Body of pancreas (tissue), 4 donors: ENCODE data around the gene DERL3. TPM values are rescaled to one million over a fixed set of nuclear protein-coding genes. Genes with fewer than 3 reads are reported as not detected.
A peak's percentile ranks its signal among the peaks of the same experiment; 100 is the strongest.

Experiments used
- ATAC-seq: fragments of 150-250 bp; one replicate; pipeline ENCODE4 v1.9.1; 2016
- DNase-seq, 4 donors: peaks; one replicate each; pipeline ENCODE4 v3.0.0-alpha.2; 2019
- H3K27ac ChIP-seq, 4 donors: fragments of 200-600 bp; sonication (generic); 1 replicate in 3 of 4; 2 replicates in 1 of 4; pipeline versions ENCODE4 v1.5.1 to v1.6.1; 2016 to 2019; ENCODE audit warnings: mild to moderate bottlenecking in 1 of 4, mixed read lengths in 1 of 4, moderate library complexity in 1 of 4
- H3K27me3 ChIP-seq, 2 donors: fragments of 200-600 bp; sonication (generic); one replicate each; pipeline ENCODE4 v1.6.0; 2016; ENCODE audit warnings: mild to moderate bottlenecking in 1 of 2
- H3K36me3 ChIP-seq, 2 donors: fragments of 200-600 bp; sonication (generic); replicated peaks in 1 of 2; 2 replicates each; pipeline ENCODE4 v1.5.1; 2016; ENCODE audit warnings: low read depth in 2 of 2; ENCODE audit not compliant: insufficient read depth in 1 of 2
- H3K4me1 ChIP-seq: fragments of 200-600 bp; sonication (generic); one replicate; pipeline ENCODE4 v1.6.0; 2016
- H3K4me3 ChIP-seq, 2 donors: fragments of 200-600 bp; sonication (generic); 1 replicate in 1 of 2; 2 replicates in 1 of 2; pipeline ENCODE4 v1.5.1; 2016 to 2019
- H3K9me3 ChIP-seq, 3 donors: fragments of 200-600 bp; sonication (generic); 1 replicate in 2 of 3; 2 replicates in 1 of 3; pipeline ENCODE4 v1.5.1; 2016
- CTCF ChIP-seq, 7 experiments: fragments of 450-650 bp in 4 of 7; fragments of 200-600 bp in 3 of 7; sonication (generic) in 3 of 7; IDR thresholded peaks; one replicate each; pipeline ENCODE4 v1.5.1; 2016 to 2019; ENCODE audit warnings: antibody characterized with exemption in 7 of 7
- POLR2A ChIP-seq, 3 donors: fragments of 450-650 bp; IDR thresholded peaks; one replicate each; pipeline ENCODE4 v1.6.1; 2016; ENCODE audit warnings: antibody characterized with exemption in 3 of 3, mild to moderate bottlenecking in 2 of 3
- WGBS, 2 donors: methylation state at CpG; one replicate each; pipeline ENCODE4 v1.1.5; 2017; 5-methylcytosine and 5-hydroxymethylcytosine counted together
- intact Hi-C: fragments of 100-400 bp; cut with DNase I; formaldehyde crosslinking; loops from one replicate; pipeline ENCODE4 v1.15.1; 2023
- total RNA-seq, 2 donors: library from RNA; depleted of rRNA; stranded (reverse); fragments of >200 nt; gene quantifications; one replicate each; pipeline ENCODE4 v1.1.0, GENCODE V29; 2016

DERL3 gene
- total RNA-seq, 2 donors from 2014 or later, result 6.2 to 33.3 TPM

DNA sequence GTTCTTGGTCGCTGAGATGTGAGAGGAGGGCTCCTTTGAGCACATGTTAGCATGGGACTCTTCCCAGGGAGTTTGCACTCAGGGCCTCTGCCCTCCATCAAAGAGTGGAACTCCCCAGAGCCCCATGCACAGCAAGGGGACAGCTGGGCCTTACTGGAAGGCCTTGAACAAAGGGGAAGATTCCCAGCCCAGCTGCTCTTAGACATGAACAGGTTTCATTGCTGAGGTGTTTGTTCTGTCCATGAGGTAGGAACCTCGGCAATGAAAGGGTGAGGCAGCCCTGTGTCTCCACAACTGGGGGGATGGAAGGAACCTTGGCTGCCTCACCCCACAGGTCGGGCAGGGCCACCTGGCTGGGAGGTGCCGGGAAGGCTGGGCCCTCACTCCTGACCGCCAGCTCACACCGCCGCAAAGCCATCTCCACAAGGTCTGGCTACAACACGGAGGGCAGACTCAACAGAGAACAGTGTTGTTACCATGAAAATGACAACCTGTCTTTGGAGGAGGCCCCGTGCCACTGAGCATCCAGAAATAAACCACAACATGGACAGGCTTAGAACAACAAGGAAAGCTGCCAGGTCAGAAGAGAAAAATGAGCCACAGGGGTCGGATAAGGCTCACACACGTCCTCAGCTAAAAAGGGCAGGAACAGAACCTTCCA is 3.2 kb downstream of the DERL3 start:
- Histone ChIP-seq H3K4me1 (peaks cover 57% of the 10 kb centered on the region), H3K9me3 (no peaks in the 10 kb centered on the region), H3K4me3 (no peak overlapping the region), H3K27ac (peak overlapping the region; percentile 52 to 67 (median 58)), H3K36me3 (peaks cover 0 to 6% of the 10 kb centered on the region in 2 donors), H3K27me3 (no peaks in the 10 kb centered on the region)
- DNase-seq, result peak in 1 of 4 donors; percentile 31
- ATAC-seq, result no peak
- TF ChIP-seq CTCF (IDR thresholded peaks at IDR 0.05), result no peak
- no peak for TF ChIP-seq POLR2A (IDR thresholded peaks at IDR 0.05)
- intact Hi-C loops, result no loop called here
- WGBS, 2 donors, result 19 to 58% methylated on average over 7 to 11 of the region's 11 CpGs

DNA sequence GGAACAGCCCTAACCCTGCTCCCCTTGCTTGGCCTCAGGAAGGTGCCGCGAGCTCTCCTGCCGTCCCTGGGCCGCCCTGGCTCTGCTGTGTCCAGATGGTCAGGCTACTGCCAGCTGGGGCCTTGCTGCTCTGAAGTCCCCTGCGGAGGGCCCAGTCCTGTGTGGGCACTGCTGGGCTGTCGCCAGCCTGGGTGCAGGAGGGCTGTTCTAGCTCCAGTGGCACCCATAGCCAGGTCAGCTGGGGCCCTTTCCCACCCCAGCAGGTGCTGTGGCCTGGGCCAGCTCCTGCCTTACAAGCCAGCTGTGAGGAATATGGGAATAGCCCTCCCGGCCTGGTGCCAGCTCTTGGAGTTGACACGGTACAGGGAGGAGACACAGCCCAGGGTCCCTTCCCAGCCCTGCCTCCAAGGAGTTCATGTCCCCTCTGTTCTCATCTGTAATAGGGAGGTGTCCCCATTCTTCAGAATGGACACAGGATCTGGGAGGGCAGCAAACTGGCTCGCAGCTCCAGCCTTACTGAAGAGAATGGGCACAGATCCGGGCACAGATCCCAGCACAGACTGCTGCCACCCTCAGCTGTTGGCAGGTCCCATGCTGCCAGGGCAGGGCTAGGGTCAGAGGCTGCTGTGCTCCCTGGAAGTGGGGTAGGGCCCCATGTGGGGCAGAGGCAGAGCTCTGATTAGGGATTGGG is 3.9 kb downstream of the DERL3 start:
- ATAC-seq (no peak), DNase-seq (peak; percentile 53 to 80 (median 72))
- no peak for TF ChIP-seq CTCF (IDR thresholded peaks at IDR 0.05)
- intact Hi-C loops, result no loop called here
- H3K27me3 ChIP-seq, result no peaks in the 10 kb centered on the region
- WGBS, 2 donors, result 33 to 47% methylated on average over 1 to 10 of the region's 10 CpGs
- peaks cover 57% of the 10 kb centered on the region for H3K4me1 ChIP-seq
- H3K4me3 ChIP-seq, result no peak overlapping the region
- peak overlapping the region; percentile 52 to 67 (median 58) for H3K27ac ChIP-seq
- peaks cover 0 to 6% of the 10 kb centered on the region in 2 donors for H3K36me3 ChIP-seq
- H3K9me3 ChIP-seq, result no peaks in the 10 kb centered on the region

DNA sequence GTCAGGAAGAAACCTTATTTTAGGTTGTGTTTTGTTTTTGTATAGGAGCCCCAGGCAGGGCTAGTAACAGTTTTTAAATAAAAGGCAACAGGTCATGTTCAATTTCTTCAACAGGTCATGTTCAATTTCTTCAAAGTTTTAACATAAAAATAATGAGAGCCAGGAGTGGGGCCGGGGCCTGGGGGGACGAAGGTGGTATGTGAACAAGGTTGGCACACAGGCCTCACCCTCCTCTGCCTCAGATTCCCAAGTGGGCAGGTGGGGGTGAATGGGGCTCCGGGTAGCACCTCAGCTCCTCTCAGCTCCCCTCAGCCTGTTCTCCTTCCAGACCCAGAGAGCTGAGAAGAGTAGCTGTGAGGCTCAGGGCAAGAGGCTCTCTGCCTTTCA is 4.4 kb downstream of the DERL3 start:
- H3K4me1 ChIP-seq, result peaks cover 53% of the 10 kb centered on the region
- peaks cover 0 to 9% of the 10 kb centered on the region in 2 donors for H3K36me3 ChIP-seq
- TF ChIP-seq CTCF (IDR thresholded peaks at IDR 0.05), result no peak
- TF ChIP-seq POLR2A (IDR thresholded peaks at IDR 0.05), result no peak
- ATAC-seq (no peak), DNase-seq (no peak)
- no peaks in the 10 kb centered on the region for H3K27me3 ChIP-seq
- H3K9me3 ChIP-seq, result no peaks in the 10 kb centered on the region
- H3K4me3 ChIP-seq, result no peak overlapping the region
- peak overlapping the region; percentile 52 to 67 (median 58) for H3K27ac ChIP-seq
- WGBS, 2 donors, result 90 to 98% methylated on average over 3 of the region's 3 CpGs
- intact Hi-C loops, result no loop called here

- TF ChIP-seq POLR2A (IDR thresholded peaks at IDR 0.05), result no peak
- TF ChIP-seq CTCF (IDR thresholded peaks at IDR 0.05), result no peak
- intact Hi-C loops, result no loop called here
Measured at GRCh38 chr22:23833911-23834317, 4.9 kb downstream of the DERL3 start.

More at GRCh38 chr22:23833911-23834317, 4.9 kb downstream of the DERL3 start:
- Histone ChIP-seq H3K27ac (peak overlapping the region in 1 of 4 donors; percentile 11), H3K4me1 (peaks cover 48% of the 10 kb centered on the region), H3K4me3 (no peak overlapping the region), H3K36me3 (peaks cover 0 to 9% of the 10 kb centered on the region in 2 donors), H3K9me3 (no peaks in the 10 kb centered on the region), H3K27me3 (no peaks in the 10 kb centered on the region)
- DNase-seq (peak in 2 of 4 donors; percentile 29 to 32), ATAC-seq (no peak)
- WGBS, 2 donors, result 75% methylated on average over 13 of the region's 13 CpGs; no CpG with 5 or more reads in 1 of the 2 donors
